IPS DF 6.9 (cell line): ENCODE data around the gene TTC17.
"Not testable (repeated sequence)": the region's sequence is repeated elsewhere in the genome, so short reads cannot be mapped to it uniquely, and the experiment has no call there.

ENCODE experiments used
- DNase-seq: peaks from one replicate; pipeline ENCODE4 v3.0.0-alpha.2; 2013; ENCODE audit warnings: low read depth, low spot score
- H3K27ac ChIP-seq: one replicate; pipeline ENCODE4 v1.5.1; 2013; ENCODE audit warnings: low read length, control low read depth
- H3K27me3 ChIP-seq: 2 replicates; pipeline ENCODE4 v1.6.1; 2013; ENCODE audit warnings: mild to moderate bottlenecking, low read length; ENCODE audit not compliant: control insufficient read depth, insufficient read depth
- H3K36me3 ChIP-seq: 2 replicates; pipeline ENCODE4 v1.6.1; 2013; ENCODE audit warnings: low read length; ENCODE audit not compliant: control insufficient read depth, insufficient read depth
- H3K4me1 ChIP-seq: 2 replicates; pipeline ENCODE4 v1.6.1; 2013; ENCODE audit warnings: low read length; ENCODE audit not compliant: control insufficient read depth, insufficient read depth
- H3K4me3 ChIP-seq: 2 replicates; pipeline ENCODE4 v1.5.1; 2013; ENCODE audit warnings: mild to moderate bottlenecking, low read length
- H3K9me3 ChIP-seq: 2 replicates; pipeline ENCODE4 v1.6.1; 2013; ENCODE audit warnings: low read length, inconsistent platforms; ENCODE audit not compliant: control insufficient read depth, insufficient read depth
- WGBS: extraction: QIAGEN DNeasy Blood & Tissue Kit; methylation state at CpG from one replicate; pipeline ENCODE4 v1.1.7; 2013; ENCODE audit warnings: mixed read lengths, missing lambda C conversion rate; ENCODE audit not compliant: insufficient read length, insufficient coverage; 5-methylcytosine and 5-hydroxymethylcytosine counted together

The TTC17 gene

DNA sequence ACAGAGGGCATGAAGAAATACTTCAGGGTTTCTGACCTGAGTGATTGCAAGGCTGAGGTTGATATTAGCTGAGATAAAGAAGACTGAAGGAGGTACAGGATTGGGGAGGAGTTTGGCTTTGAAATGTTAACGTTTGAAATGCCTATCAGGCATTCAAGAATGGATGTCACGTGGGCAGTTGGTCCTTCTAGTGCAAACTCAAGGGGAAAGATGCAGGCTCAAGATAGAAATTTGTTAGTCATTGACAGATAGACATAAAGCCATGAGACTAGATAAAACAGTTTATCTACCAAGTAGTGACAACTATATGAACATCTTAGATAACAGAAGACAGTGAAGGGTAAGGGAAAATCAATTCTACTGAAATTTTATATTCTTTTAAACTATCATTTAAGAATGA, 23.1 kb downstream of the TTC17 start:
- Histone ChIP-seq H3K27ac (no peak overlapping the region), H3K9me3 (no peaks in the 10 kb centered on the region), H3K27me3 (no peaks in the 10 kb centered on the region), H3K36me3 (no peaks in the 10 kb centered on the region), H3K4me3 (no peak overlapping the region), H3K4me1 (no peaks in the 10 kb centered on the region)
- WGBS, result no CpG with 5 or more reads among the region's 2 CpGs
- DNase-seq, result no peak

DNA sequence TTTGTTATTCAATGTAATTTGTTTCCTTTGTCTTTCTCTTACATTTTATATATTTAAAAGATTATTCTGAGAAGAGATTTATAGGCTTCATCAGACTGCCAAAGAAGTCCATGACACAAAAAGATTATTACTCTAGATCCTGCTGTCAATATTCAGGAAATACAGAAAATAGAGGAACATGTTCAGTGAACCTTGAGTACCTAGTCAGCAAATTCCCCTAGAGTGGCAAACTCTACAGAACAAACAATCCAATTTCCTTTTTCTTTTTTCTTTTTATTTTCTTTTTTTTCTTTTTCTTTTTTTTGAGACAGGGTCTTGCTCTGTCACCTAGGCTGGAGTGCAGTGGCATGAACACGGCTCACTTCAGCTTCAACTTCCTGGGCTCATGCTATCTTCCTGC, 23.9 kb downstream of the TTC17 start:
- H3K9me3 ChIP-seq, result no peaks in the 10 kb centered on the region
- DNase-seq, result no peak
- H3K27ac ChIP-seq, result no peak overlapping the region
- no CpG with 5 or more reads among the region's 1 CpG for WGBS
- no peaks in the 10 kb centered on the region for H3K36me3 ChIP-seq
- no peaks in the 10 kb centered on the region for H3K4me1 ChIP-seq
- H3K4me3 ChIP-seq, result no peak overlapping the region
- no peaks in the 10 kb centered on the region for H3K27me3 ChIP-seq

DNA sequence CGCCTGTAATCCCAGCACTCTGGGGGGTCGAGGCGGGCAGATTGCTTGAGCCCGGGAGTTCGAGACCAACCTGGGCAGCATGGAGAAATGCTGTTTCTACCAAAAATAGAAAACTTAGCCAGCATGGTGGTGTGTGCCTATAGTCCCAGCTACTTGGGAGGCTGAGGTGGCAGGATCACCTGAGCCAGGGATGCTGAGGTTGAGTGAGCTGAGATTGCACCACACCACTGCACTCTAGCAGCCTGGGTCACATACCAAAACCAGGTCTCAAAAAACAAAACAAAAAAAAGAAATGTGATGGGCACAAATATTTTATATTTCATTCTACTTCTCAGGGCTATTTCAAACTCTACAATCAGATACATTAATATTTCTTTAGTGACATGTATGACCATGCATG, 25.7 kb downstream of the TTC17 start:
- no peaks in the 10 kb centered on the region for H3K27me3 ChIP-seq
- WGBS, result no CpG with 5 or more reads among the region's 5 CpGs
- H3K36me3 ChIP-seq, result no peaks in the 10 kb centered on the region
- no peak overlapping the region for H3K4me3 ChIP-seq
- no peaks in the 10 kb centered on the region for H3K4me1 ChIP-seq
- no peak for DNase-seq
- H3K27ac ChIP-seq, result no peak overlapping the region
- H3K9me3 ChIP-seq, result no peaks in the 10 kb centered on the region

DNA sequence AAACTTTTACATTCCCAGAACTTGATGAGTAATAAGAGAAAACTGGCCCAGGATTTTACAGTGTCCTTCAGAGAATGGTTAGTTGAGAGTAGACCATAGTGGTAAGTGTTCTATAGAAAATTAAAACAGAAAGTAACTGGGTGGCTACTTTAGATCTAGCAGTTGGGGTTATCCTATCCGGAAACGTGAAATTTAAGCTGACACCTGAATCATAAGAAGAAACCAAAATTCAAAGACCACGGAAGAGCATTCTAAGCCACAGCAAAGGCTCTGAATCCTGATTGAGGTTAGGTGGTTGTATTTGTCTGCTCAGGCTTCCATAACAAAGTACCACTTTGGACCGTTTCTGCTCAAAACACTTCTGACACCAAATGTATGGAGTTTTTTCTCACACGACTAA, 34.0 kb downstream of the TTC17 start:
- no peaks in the 10 kb centered on the region for H3K27me3 ChIP-seq
- no peak for DNase-seq
- H3K4me3 ChIP-seq, result no peak overlapping the region
- H3K36me3 ChIP-seq, result peaks cover 3% of the 10 kb centered on the region; the same call in 1 of the 2 replicates
- no CpG with 5 or more reads among the region's 5 CpGs for WGBS
- H3K4me1 ChIP-seq, result no peaks in the 10 kb centered on the region
- H3K9me3 ChIP-seq, result no peaks in the 10 kb centered on the region
- no peak overlapping the region for H3K27ac ChIP-seq

DNA sequence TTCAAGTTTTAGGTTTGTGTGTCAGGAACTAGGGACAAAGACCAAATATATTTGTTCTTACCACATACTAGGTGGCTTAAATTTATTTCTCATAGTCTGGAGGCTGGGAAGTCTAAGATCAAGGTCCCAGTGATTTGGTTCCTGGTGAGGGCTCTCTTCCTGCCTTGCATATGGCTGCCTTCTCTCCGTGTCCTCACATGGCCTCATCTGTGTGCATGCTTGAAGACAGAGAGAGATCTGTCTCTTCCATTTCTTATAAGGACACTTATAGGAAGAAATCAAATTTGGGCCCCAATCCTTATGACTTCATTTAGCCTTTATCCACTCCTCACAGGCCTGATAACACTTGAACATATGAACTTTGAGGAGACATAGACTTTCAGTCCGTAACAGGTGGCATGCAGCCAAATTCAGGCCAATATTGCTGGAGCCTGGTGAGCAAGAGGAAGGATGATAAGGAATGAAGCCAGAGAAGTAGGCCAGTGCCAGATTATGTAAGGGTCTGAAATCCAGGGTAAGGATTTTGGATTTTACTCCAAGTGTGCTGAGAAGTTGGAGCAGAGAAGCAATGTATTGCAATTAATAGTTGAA, 35.1 kb downstream of the TTC17 start:
- Histone ChIP-seq H3K9me3 (no peaks in the 10 kb centered on the region), H3K27me3 (no peaks in the 10 kb centered on the region), H3K4me3 (no peak overlapping the region), H3K36me3 (peaks cover 3% of the 10 kb centered on the region; the same call in 1 of the 2 replicates), H3K4me1 (no peaks in the 10 kb centered on the region), H3K27ac (no peak overlapping the region)
- no peak for DNase-seq
- no CpG with 5 or more reads among the region's 2 CpGs for WGBS

DNA sequence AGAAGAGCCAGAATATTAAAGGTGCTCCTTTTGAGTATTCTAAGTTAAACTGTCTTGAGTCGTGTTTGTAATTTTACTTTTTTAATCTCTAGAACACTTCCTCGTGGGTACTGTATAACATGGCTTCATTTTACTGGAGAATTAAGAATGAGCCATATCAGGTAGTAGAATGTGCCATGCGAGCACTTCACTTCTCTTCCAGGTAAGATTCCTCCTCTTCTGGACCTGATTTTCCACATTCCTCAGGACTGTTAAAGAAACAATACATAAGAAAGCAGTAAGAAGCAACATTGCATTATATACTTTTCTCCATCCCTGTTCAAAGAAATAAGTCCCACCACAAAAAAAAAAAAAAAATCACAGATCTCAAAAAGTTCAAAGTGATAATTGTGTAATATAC, 37.9 kb downstream of the TTC17 start:
- H3K36me3 ChIP-seq, result peaks cover 4% of the 10 kb centered on the region; the same call in 1 of the 2 replicates
- no peak overlapping the region for H3K27ac ChIP-seq
- WGBS, result no CpG with 5 or more reads among the region's 3 CpGs

DNA sequence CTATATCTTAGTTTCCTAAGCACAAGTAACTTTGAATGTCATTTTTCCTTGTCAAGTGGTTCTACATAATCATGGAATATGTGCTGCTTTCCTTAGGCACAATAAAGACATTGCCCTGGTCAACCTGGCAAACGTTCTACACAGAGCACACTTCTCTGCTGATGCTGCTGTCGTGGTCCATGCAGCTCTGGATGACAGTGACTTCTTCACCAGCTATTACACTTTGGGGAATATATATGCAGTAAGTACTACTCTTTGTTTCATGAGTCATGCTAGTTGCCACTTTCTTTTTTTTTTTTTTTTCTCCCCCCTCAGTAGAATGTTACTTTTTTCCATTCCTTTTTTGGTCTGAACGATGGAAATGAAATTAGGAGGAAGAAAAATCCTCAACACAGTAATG, 38.5 kb downstream of the TTC17 start:
- Histone ChIP-seq H3K9me3 (no peaks in the 10 kb centered on the region), H3K27ac (no peak overlapping the region), H3K27me3 (no peaks in the 10 kb centered on the region), H3K36me3 (peaks cover 5% of the 10 kb centered on the region; the same call in 1 of the 2 replicates), H3K4me3 (no peak overlapping the region), H3K4me1 (no peaks in the 10 kb centered on the region)
- no peak for DNase-seq
- no CpG with 5 or more reads among the region's 3 CpGs for WGBS

More for the DNA sequence above, 37.9 kb downstream of the TTC17 start:
- no peaks in the 10 kb centered on the region for H3K4me1 ChIP-seq
- no peaks in the 10 kb centered on the region for H3K27me3 ChIP-seq
- H3K4me3 ChIP-seq, result no peak overlapping the region
- no peaks in the 10 kb centered on the region for H3K9me3 ChIP-seq
- DNase-seq, result no peak

DNA sequence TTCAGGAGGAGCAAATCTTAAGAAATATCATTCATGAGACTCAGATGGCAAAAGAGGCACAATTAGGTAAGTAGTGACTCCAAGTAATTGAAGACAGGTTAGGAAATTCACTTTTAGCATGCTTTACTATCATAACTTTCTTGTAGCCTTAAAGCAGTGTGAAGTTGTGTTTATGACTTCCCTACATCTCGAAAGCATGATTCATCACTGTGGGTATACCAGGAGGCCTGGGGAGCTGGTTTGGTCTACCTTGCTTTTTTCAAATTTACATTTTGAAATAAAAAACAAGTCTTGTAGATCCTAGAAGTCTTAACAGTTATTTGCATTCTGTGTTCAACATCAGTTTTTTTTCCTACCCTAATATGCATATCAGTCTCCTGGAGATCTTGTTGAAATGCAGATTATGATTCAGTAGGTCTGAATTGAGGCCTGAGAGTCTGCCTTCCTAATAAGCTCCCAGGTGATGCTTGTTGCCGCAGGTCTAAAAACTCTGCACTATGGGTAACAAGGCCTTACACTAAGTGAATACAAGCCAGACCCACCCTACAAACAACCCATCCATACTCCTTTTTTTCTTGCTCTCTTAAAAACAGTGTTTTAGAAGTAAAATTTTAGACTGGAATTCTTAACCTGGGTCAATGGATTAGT, 41.4 kb downstream of the TTC17 start:
- no peak overlapping the region for H3K27ac ChIP-seq
- no peaks in the 10 kb centered on the region for H3K9me3 ChIP-seq
- DNase-seq, result no peak
- H3K27me3 ChIP-seq, result no peaks in the 10 kb centered on the region
- WGBS, result no CpG with 5 or more reads among the region's 2 CpGs
- no peak overlapping the region for H3K4me3 ChIP-seq
- H3K36me3 ChIP-seq, result peaks cover 5% of the 10 kb centered on the region; the same call in 1 of the 2 replicates
- no peaks in the 10 kb centered on the region for H3K4me1 ChIP-seq

DNA sequence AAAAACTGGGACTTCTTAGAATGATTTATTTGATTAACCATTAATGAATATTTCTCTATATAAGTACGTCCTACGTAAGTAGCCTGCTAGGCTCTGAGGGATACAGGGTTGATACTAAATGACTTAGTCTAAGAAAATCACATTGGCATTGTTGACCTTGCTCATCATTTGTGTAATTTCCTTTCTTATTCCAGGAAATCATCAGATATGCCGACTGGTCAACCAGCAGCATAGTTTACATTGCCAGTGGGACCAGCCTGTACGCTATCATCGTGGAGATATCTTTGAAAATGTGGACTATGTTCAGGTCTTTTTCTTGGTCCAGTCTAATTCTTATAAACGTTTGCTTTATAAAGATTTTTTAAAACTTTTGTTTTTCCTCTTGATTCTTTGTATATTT, 42.5 kb downstream of the TTC17 start:
- Histone ChIP-seq H3K27me3 (no peaks in the 10 kb centered on the region), H3K36me3 (peaks cover 7% of the 10 kb centered on the region; the same call in 1 of the 2 replicates), H3K9me3 (no peaks in the 10 kb centered on the region), H3K4me1 (no peaks in the 10 kb centered on the region), H3K27ac (no peak overlapping the region), H3K4me3 (no peak overlapping the region)
- no CpG with 5 or more reads among the region's 6 CpGs for WGBS
- no peak for DNase-seq

DNA sequence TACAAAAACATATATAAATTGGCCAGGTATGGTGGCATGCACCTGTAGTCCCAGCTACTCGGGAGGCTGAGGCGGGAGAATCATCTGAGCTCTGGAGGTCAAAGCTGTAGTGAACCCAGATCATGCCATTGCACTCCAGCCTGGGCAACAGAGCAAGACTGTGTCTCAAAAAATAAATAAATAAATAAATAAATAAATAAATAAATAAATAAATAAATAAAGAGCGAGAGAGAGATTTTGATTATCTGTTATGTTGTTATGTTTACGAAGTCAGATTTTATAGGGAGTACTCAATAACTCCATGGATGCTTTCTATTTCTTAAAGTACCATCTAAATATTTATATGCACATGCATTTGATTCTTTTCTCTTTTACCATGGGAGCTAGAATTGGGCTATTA, 43.1 kb downstream of the TTC17 start:
- H3K9me3 ChIP-seq, DNase-seq, H3K4me3 ChIP-seq, H3K27me3 ChIP-seq, H3K36me3 ChIP-seq, H3K4me1 ChIP-seq, H3K27ac ChIP-seq: not testable (repeated sequence)
- WGBS, result 100% methylated on average over 1 of the region's 4 CpGs
